Activated naive CD4-positive, alpha-beta T cell treated with Interleukin-2 at 50 U/mL for 16 hours (primary cell): ENCODE data around the gene COL4A2.
A peak's percentile ranks its signal among the peaks of the same experiment; 100 is the strongest.

Source experiments
- DNase-seq: peaks from one replicate; pipeline ENCODE4 v3.0.0-alpha.2; 2020

The COL4A2 gene

GRCh38 chr13:110549795-110550160, 242.7 kb downstream of the COL4A2 start:
- no peak for DNase-seq

- DNase-seq: no peak
Measured at GRCh38 chr13:110551284-110551683, 244.2 kb downstream of the COL4A2 start.

GRCh38 chr13:110552767-110553166, 245.7 kb downstream of the COL4A2 start:
- no peak for DNase-seq

DNA sequence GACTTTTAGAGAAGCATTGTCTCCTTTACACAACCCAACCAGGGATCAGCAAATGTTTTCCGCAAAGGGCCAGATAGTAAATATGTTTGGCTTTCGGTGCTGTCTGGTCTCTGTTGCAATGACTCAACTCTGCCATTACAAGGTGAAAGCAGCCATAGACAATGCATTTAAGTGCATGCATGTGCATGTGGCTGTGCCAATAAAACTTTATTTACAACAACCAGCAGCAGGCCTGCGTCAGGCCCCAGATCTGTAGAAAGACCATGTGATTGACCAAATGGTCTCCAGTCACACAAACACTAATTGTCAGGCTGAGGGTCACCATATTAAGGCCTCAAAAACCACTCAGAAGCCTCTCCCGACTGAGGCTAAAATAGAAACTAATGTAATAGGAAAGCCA, 246.3 kb downstream of the COL4A2 start:
- no peak for DNase-seq

- no peak for DNase-seq
Measured at GRCh38 chr13:110554227-110554836, 247.2 kb downstream of the COL4A2 start.

- no peak for DNase-seq
Measured at GRCh38 chr13:110554946-110555345, 247.9 kb downstream of the COL4A2 start.

DNA sequence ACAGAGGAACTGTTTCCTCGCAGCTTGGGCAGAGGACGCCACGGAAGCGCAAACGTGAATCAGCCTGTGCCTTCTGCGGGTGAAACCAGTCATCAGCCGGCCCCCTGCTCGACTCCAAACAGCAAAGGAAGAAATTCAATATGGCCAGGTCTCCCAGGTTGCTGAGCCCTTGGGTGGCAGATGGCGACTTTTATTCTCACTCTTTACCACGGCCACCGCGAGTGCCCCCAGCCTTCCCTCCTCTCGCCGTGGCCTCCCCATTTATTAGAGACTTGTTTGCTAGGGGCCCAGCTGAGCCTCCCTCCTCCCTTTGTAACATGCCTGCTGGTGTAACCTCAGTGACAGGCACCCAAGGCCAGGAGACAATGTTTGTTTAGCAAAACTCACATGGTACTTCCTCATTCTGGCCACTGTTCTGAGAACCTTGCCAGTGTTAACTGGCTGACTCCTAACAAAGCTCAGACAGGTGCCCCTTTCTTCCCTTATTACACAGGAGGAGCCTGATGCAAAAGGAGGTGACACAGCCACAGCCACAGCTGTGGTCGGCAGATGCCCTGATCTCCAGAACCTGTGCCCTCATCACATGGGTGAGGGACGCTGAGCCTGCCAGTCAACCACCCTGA, 248.6 kb downstream of the COL4A2 start:
- no peak for DNase-seq

- DNase-seq: no peak
Measured at GRCh38 chr13:110556224-110556606, 249.1 kb downstream of the COL4A2 start.

- no peak for DNase-seq
Measured at GRCh38 chr13:110557082-110557481, 250.0 kb downstream of the COL4A2 start.

DNA sequence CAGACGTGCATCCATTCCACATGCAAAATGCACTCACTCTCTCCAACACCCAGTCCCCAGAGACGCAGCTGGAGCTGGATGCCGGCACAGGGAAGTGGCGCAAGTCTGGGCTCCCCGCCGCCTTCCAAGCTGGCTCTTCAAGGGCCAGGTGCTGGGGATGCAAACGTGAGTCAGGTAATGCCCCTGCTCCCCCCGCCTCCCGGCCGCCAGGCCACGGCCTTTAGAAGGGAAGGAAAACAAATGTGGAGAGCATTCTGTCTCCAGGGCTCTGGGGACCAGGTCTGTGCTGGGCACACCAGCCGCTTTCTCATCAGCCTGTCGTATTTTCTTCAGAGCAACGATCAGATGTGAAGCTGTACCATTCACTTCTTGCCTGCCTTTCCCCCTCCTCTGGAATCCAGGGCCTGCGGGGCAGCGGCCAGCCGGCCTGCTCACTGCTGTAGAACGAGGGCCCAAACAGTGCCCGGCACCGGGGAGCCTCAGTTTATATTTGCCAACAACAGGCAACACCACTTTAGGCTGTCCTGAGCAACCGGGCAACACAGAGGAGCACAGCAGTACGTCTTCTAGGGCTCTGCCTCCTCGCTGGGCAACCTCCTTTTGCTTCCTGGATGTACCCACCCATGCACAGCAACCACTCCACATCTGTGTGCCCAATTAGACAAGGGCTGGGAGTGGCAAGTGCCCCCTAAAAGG, 250.7 kb downstream of the COL4A2 start:
- DNase-seq: no peak

- no peak for DNase-seq
Measured at GRCh38 chr13:110559429-110559943, 252.4 kb downstream of the COL4A2 start.

DNA sequence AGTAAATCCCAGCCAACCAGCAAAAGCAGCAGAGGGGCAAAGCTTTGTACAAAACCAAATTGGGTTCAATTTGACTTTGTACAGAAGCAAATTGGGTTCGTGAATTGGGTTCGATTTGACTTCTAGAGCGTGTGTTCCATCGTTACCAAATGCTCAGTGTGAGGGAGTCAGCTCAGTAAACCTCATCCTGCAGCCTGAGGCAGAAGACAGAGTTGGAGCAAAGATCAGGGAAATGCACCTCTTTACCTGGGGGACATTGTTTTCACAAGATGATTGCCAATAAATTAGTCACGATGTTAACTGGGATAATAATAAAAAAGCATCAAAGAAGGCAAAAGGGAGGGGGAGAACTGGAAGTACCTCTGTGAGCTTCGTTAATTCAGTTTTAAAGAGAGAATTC, 252.9 kb downstream of the COL4A2 start:
- DNase-seq: no peak

GRCh38 chr13:110560601-110561343, 253.7 kb downstream of the COL4A2 start:
- DNase-seq: peak; percentile 8

DNA sequence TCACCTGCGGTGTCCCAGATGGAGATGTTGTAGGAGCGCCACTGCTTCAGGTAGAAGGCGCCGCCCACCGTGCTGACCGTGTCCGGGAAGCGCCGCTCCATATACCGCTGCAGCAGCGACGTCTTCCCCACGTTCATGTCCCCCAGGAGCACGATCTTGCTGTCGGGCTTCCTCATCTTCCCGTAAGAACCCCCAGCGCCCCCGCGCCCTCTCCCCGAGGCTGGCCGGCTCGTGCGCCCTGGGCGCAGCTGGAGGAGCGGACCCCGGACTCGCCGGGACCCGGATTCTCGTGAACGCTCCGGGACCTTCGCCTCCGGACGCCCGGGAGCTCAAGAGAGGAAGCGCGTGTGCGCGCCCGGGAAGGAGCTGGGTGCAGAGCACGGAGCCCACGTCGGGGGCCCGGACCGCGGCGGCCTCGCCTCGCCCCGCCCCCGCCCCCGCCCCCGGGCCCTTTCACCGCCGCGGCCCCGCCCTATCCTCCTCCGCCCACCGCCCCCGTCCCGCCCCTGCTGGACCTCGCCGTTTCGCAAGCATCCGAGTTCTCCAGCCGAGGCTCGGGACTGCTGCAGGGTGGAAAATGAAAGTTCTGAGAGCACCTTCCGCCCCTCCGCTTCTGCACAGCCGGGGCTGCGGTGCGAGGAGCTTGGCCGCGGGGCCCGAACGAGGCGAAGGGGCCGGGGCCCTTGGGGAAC, 254.4 kb downstream of the COL4A2 start, which contains the start of gene RAB20:
TSS of gene RAB20 (minus strand) at position 379 of the 692 bp plus-strand sequence. CDS start at position 176, 203 bp downstream.
- DNase-seq: peak; percentile 56

GRCh38 chr13:110562036-110562597, 255.0 kb downstream of the COL4A2 start:
- peak; percentile 15 for DNase-seq
